Measurements from ENCODE around the gene GCC2.
"Not testable (repeated sequence)": the region's sequence is repeated elsewhere in the genome, so short reads cannot be mapped to it uniquely, and the experiment has no call there.

Gene GCC2

GRCh38 chr2:108553209-108553919, 104.4 kb downstream of the GCC2 start:
- TF ChIP-seq, protein P1, sequence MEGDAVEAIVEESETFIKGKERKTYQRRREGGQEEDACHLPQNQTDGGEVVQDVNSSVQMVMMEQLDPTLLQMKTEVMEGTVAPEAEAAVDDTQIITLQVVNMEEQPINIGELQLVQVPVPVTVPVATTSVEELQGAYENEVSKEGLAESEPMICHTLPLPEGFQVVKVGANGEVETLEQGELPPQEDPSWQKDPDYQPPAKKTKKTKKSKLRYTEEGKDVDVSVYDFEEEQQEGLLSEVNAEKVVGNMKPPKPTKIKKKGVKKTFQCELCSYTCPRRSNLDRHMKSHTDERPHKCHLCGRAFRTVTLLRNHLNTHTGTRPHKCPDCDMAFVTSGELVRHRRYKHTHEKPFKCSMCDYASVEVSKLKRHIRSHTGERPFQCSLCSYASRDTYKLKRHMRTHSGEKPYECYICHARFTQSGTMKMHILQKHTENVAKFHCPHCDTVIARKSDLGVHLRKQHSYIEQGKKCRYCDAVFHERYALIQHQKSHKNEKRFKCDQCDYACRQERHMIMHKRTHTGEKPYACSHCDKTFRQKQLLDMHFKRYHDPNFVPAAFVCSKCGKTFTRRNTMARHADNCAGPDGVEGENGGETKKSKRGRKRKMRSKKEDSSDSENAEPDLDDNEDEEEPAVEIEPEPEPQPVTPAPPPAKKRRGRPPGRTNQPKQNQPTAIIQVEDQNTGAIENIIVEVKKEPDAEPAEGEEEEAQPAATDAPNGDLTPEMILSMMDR (IDR thresholded peaks at IDR 0.05; ENCODE audit: control insufficient read depth, insufficient read depth, low read depth, low read length, missing control alignments) = no peak
- no peak overlapping the region for H3K4me3 ChIP-seq (ENCODE audit: control insufficient read depth, low read depth, low read length)
- no peak for DNase-seq (ENCODE audit: low read depth)

DNA sequence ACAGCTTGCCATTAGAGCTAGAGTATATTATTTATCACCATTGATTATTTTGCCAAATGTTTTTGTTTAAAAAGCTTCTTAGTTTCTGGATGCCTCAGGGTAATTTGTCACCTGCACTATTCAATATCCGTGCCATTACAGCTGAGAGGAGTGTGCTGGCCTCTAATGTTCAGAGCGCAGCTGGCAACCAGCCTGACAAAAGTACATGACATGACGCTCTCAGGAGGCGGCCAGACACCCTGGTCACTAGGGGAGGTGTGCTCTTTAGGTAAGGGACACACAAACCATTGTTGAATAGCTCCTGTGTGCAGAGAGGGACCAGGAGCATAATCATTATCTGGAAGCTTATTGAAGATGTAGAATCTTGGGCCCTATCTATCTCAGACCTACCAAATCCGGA, 105.5 kb downstream of the GCC2 start:
- TF ChIP-seq, protein P1 (IDR thresholded peaks at IDR 0.05; ENCODE audit: control insufficient read depth, insufficient read depth, low read depth, low read length, missing control alignments) = no peak
- H3K4me3 ChIP-seq (ENCODE audit: control insufficient read depth, low read depth, low read length) = no peak overlapping the region
- DNase-seq (ENCODE audit: low read depth) = no peak

GRCh38 chr2:108555572-108555971, 106.6 kb downstream of the GCC2 start:
- TF ChIP-seq, protein P1 (IDR thresholded peaks at IDR 0.05; ENCODE audit: control insufficient read depth, insufficient read depth, low read depth, low read length, missing control alignments) = no peak
- no peak overlapping the region for H3K4me3 ChIP-seq (ENCODE audit: control insufficient read depth, low read depth, low read length)
- DNase-seq (ENCODE audit: low read depth) = no peak

- DNase-seq (ENCODE audit: low read depth); H3K4me3 ChIP-seq (ENCODE audit: control insufficient read depth, low read depth, low read length): not testable (repeated sequence)
Measured at GRCh38 chr2:108556581-108556980, 107.6 kb downstream of the GCC2 start.

Measured in AG09309 (cell line).